Heart left ventricle (tissue), 16 donors: ENCODE results near the gene MUL1. TPM values are rescaled to one million over a fixed set of nuclear protein-coding genes. Genes with fewer than 3 reads are reported as not detected.

Source experiments
- ATAC-seq, 4 donors: fragments of 200-7000 bp; cut with Tn5 transposase; one replicate each; pipeline ENCODE4 v1.9.1; 2020 to 2022; ENCODE audit warnings: moderate library complexity in 4 of 4, mild to moderate bottlenecking in 3 of 4, moderate number of reproducible peaks in 1 of 4
- DNase-seq, 5 donors: peaks; one replicate each; pipeline ENCODE4 v3.0.0-alpha.2; 2020
- H3K27ac ChIP-seq, 12 donors: fragments of 200-600 bp; sonication (generic) in 4 of 12; one replicate each; pipeline versions ENCODE4 v1.5.0 to v1.8.0; 2016 to 2022; ENCODE audit warnings: mild to moderate bottlenecking in 2 of 12
- H3K27me3 ChIP-seq, 9 donors: fragments of 200-600 bp; sonication (generic) in 2 of 9; one replicate each; pipeline versions ENCODE4 v1.5.1 to v1.8.0; 2016 to 2022; ENCODE audit warnings: mild to moderate bottlenecking in 3 of 9
- H3K36me3 ChIP-seq, 9 donors: fragments of 200-600 bp; sonication (generic) in 2 of 9; one replicate each; pipeline versions ENCODE4 v1.5.0 to v1.8.0; 2018 to 2022; ENCODE audit warnings: mild to moderate bottlenecking in 2 of 9
- H3K4me1 ChIP-seq, 12 donors: fragments of 200-600 bp; sonication (generic) in 4 of 12; one replicate each; pipeline versions ENCODE4 v1.5.0 to v1.8.0; 2016 to 2022; ENCODE audit warnings: mild to moderate bottlenecking in 3 of 12
- H3K4me3 ChIP-seq, 12 donors: fragments of 200-600 bp; sonication (generic) in 4 of 12; one replicate each; pipeline versions ENCODE4 v1.5.0 to v1.8.0; 2017 to 2022; ENCODE audit warnings: mild to moderate bottlenecking in 9 of 12, moderate library complexity in 4 of 12
- H3K9me3 ChIP-seq, 12 donors: fragments of 200-600 bp; sonication (generic) in 4 of 12; one replicate each; pipeline versions ENCODE4 v1.5.0 to v1.8.0; 2016 to 2022; ENCODE audit warnings: mild to moderate bottlenecking in 1 of 12
- CTCF ChIP-seq, 12 donors: fragments of 200-600 bp; sonication (generic) in 4 of 12; IDR thresholded peaks; one replicate each; pipeline versions ENCODE4 v1.5.0 to v1.8.0; 2018 to 2022; ENCODE audit warnings: antibody characterized with exemption in 12 of 12, mild to moderate bottlenecking in 5 of 12
- POLR2A ChIP-seq, 2 donors: fragments of 450-650 bp; IDR thresholded peaks; one replicate each; pipeline ENCODE4 v1.6.1; 2017; ENCODE audit warnings: antibody characterized with exemption in 2 of 2, mild to moderate bottlenecking in 2 of 2, moderate library complexity in 2 of 2
- WGBS, 4 donors: extraction: QIAGEN DNeasy Blood & Tissue Kit in 2 of 4; methylation state at CpG; one replicate each; pipeline versions ENCODE4 v1.1.5 to v1.1.7; 2013 to 2018; 5-methylcytosine and 5-hydroxymethylcytosine counted together
- intact Hi-C, 10 donors: fragments of 100-400 bp; cut with DNase I; formaldehyde crosslinking; loops; one replicate each; pipeline versions ENCODE4 v1.11.1 to v1.14.2; 2022
- polyA plus RNA-seq, 2 donors: library from polyadenylated mRNA; stranded (reverse); fragments of 200-250 nt; gene quantifications; one replicate each; pipeline ENCODE4 v1.2.3, GENCODE V29; 2013
- total RNA-seq, 9 donors: library from RNA; depleted of rRNA in 2 of 9; stranded (reverse); fragments of >200 nt in 2 of 9; fragmentation: NEBNext Ultra II Directional in 3 of 9; extraction: Animal tissue kit (Norgen Biotek cat#: 25700) in 3 of 9; gene quantifications; one replicate each; pipeline versions ENCODE4 v1.1.0 to v1.2.4, GENCODE V29; 2016 to 2023
- donor health status: ischemic (EF 13 %, LVEDD 7.1; RV severe dilation, severe dysfunction).
- donor health status: healthy with polysubstance abuse.
- donor health status: DM: no; HTN: yes; CAD: no.
- donor health status: DM: no; HTN: no; CAD: no.
- donor health status: ischemic (EF 25% LVEDD 6.9; RV normal size, moderate dysfunction).
- donor health status: ischemic (EF 25% LVEDD 5.7; RV mildly dilated, moderate dysfunction).
- donor health status: healthy.
- donor health status: DM: yes; HTN: yes; CAD: no.
- donor health status: ischemic (EF 35%, LVEDD 5.7; RV mildly dilated, moderate dysfunction).
- donor health status: nonischemic (EF 11% LVEDD 7.7; RV severe dilation, severe dysfunction).
- donor health status: DM: yes; HTN: yes; CAD: no.
- donor health status: PGD.
- donor health status: ischemic (EF 29% LVEDD 5.4; RV normal size, mild dysfunction).
- donor health status: nonischemic (EF 23%, LVEDD 6.1; RV moderate dilation, normal function).

Gene MUL1
- total and polyA plus RNA-seq, 11 donors: 12.4 to 57.3 (median 41.2) TPM

DNA sequence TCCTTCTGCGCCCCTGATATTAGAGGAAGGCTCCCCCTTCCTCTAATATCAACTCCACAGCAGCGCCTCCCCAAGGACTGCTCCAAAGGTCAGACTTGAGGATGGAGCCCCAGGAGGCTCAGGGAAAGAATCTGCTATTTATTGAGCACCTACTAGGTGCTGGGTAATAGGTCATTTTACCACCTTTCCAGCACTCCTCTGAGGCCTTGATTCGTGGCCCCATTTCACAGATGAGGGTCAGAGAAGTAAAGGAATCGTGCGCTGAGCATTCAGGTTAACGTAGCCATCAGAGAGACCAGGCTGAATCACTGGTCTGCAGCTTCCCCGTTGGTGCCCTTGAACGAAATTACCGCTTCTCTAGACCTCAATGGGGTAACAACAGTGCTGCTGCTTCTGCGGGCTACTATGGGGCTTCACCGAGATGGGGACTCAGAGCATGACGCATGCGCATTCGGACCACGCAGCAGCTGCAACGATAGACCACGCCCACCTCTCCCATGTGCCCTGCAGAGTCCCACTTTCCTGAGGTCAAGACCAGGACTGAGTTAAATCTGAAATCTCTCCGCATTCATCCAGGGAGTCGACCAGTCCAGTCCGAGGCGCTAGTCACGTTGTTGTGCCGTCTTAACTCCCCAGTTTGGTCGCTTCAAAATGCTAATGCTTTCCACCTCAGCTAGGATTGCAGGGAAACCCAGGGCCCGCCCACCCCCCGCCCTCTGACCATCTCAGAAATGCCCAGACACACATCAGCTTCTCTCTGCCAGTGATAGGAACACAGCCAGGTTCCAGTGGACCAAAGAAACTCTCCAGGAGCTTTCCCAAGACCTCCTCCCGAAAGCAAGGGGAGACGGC lies 34.9 kb downstream of the MUL1 start:
- 22 to 32% (median 26%) methylated on average over 26 to 28 of the region's 28 CpGs for WGBS, 4 donors
- Histone ChIP-seq H3K36me3 (no peaks in the 10 kb centered on the region), H3K4me1 (peaks cover 0 to 26% (median 10%) of the 10 kb centered on the region in 12 donors), H3K4me3 (no peak overlapping the region), H3K9me3 (no peaks in the 10 kb centered on the region), H3K27me3 (peaks cover 0 to 33% (median 21%) of the 10 kb centered on the region in 9 donors), H3K27ac (no peak overlapping the region)
- DNase-seq: peak; percentile 59 to 85 (median 70)
- no peak for TF ChIP-seq POLR2A (IDR thresholded peaks at IDR 0.05)
- no peak for TF ChIP-seq CTCF (IDR thresholded peaks at IDR 0.05)
- ATAC-seq: peak in 3 of 4 donors; percentile 57 to 72 (median 58)
- intact Hi-C loops: loop anchor here in 1 of 10 donors (5.0 kb wide), 1 partner anchor 96 kb away; no protein-coding TSS in a partner anchor

GRCh38 chr1:20472121-20472520 lies 35.8 kb downstream of the MUL1 start:
- Histone ChIP-seq H3K4me1 (peaks cover 0 to 18% (median 9%) of the 10 kb centered on the region in 12 donors), H3K27me3 (peaks cover 0 to 28% (median 15%) of the 10 kb centered on the region in 9 donors), H3K27ac (no peak overlapping the region), H3K36me3 (no peaks in the 10 kb centered on the region), H3K9me3 (no peaks in the 10 kb centered on the region), H3K4me3 (no peak overlapping the region)
- WGBS, 4 donors: 90 to 91% (median 90%) methylated on average over 4 of the region's 4 CpGs
- TF ChIP-seq CTCF (IDR thresholded peaks at IDR 0.05) (no peak), POLR2A (IDR thresholded peaks at IDR 0.05) (no peak)
- ATAC-seq (no peak), DNase-seq (no peak)
- intact Hi-C loops: loop anchor here in 1 of 10 donors (5.0 kb wide), 1 partner anchor 95 kb away; no protein-coding TSS in a partner anchor

DNA sequence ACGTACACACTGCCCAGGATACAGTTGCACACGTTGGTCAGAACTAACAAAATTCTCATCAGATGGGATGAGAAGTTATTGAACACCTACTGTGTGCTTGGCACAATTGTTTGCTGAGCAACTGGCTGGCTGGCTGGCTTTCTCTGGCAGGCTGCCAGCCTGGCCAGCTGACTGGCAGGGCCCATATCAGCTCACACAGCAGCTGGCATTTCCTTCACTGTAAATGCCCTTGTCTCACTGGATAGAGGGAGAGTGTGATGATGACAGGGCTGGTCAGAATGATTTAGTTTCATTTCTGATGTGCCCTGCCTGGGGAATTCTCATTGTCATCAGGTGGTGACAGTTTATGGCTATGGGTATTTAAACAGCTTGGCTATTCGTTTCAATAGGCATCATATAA lies 37.8 kb downstream of the MUL1 start:
- DNase-seq (peak in 1 of 5 donors; percentile 31), ATAC-seq (peak in 3 of 4 donors; percentile 71 to 85 (median 81))
- intact Hi-C loops: loop anchor here in 1 of 10 donors (5.0 kb wide), 1 partner anchor 93 kb away; no protein-coding TSS in a partner anchor
- Histone ChIP-seq H3K4me3 (no peak overlapping the region), H3K27ac (no peak overlapping the region), H3K4me1 (peaks cover 0 to 6% (median 0%) of the 10 kb centered on the region in 12 donors), H3K27me3 (peaks cover 0 to 11% (median 4%) of the 10 kb centered on the region in 9 donors), H3K36me3 (no peaks in the 10 kb centered on the region), H3K9me3 (no peaks in the 10 kb centered on the region)
- 44 to 56% (median 53%) methylated on average over 3 of the region's 3 CpGs for WGBS, 4 donors
- TF ChIP-seq POLR2A (IDR thresholded peaks at IDR 0.05): no peak
- TF ChIP-seq CTCF (IDR thresholded peaks at IDR 0.05): no peak

GRCh38 chr1:20469406-20470076 lies 38.4 kb downstream of the MUL1 start:
- Histone ChIP-seq H3K27ac (no peak overlapping the region), H3K4me3 (no peak overlapping the region), H3K9me3 (no peaks in the 10 kb centered on the region), H3K36me3 (no peaks in the 10 kb centered on the region), H3K27me3 (peaks cover 0 to 10% (median 2%) of the 10 kb centered on the region in 9 donors), H3K4me1 (peaks cover 0 to 6% (median 0%) of the 10 kb centered on the region in 12 donors)
- WGBS, 4 donors: 85 to 95% (median 93%) methylated on average over 1 of the region's 1 CpG
- DNase-seq: no peak
- no peak for ATAC-seq
- intact Hi-C loops: loop anchor here in 1 of 10 donors (5.0 kb wide), 1 partner anchor 92 kb away; no protein-coding TSS in a partner anchor
- TF ChIP-seq CTCF (IDR thresholded peaks at IDR 0.05) (no peak), POLR2A (IDR thresholded peaks at IDR 0.05) (no peak)
